ENCODE results near the gene PYM1. TPM values are rescaled to one million over a fixed set of nuclear protein-coding genes. Genes with fewer than 3 reads are reported as not detected.

The PYM1 gene
- total RNA-seq, 2 donors from 2014 or later: 89.0 to 94.5 TPM

DNA sequence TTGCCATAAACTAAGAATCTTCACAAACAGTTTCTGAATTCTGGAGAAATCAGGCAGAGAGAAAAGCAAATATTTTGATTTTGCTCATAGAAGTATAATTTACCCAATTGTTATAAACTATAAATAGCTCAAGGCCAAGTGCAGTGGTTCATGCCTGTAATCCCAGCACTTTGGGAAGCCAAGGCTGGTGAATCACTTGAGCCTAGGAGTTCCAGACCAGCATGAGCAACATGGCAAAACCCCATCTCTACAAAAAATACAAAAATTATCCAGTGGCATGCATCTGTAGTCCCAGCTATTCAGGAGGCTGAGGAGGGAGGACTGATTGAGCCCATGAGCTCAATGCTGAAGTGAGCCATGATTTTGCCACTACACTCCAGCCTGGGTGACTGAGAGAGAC, 65.4 kb downstream of the PYM1 start:
- no peak for DNase-seq (ENCODE audit: low spot score)
- intact Hi-C loops (cut with DNase I): no loop called here
- Histone ChIP-seq H3K4me3 (no peak overlapping the region), H3K27ac (no peak overlapping the region), H3K9me3 (no peaks in the 10 kb centered on the region), H3K36me3 (no peaks in the 10 kb centered on the region), H3K4me1 (replicated peaks) (no peaks in the 10 kb centered on the region), H3K27me3 (replicated peaks; ENCODE audit: insufficient read depth) (no peaks in the 10 kb centered on the region)
- TF ChIP-seq, protein P1, sequence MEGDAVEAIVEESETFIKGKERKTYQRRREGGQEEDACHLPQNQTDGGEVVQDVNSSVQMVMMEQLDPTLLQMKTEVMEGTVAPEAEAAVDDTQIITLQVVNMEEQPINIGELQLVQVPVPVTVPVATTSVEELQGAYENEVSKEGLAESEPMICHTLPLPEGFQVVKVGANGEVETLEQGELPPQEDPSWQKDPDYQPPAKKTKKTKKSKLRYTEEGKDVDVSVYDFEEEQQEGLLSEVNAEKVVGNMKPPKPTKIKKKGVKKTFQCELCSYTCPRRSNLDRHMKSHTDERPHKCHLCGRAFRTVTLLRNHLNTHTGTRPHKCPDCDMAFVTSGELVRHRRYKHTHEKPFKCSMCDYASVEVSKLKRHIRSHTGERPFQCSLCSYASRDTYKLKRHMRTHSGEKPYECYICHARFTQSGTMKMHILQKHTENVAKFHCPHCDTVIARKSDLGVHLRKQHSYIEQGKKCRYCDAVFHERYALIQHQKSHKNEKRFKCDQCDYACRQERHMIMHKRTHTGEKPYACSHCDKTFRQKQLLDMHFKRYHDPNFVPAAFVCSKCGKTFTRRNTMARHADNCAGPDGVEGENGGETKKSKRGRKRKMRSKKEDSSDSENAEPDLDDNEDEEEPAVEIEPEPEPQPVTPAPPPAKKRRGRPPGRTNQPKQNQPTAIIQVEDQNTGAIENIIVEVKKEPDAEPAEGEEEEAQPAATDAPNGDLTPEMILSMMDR (IDR thresholded peaks at IDR 0.05): no peak

DNA sequence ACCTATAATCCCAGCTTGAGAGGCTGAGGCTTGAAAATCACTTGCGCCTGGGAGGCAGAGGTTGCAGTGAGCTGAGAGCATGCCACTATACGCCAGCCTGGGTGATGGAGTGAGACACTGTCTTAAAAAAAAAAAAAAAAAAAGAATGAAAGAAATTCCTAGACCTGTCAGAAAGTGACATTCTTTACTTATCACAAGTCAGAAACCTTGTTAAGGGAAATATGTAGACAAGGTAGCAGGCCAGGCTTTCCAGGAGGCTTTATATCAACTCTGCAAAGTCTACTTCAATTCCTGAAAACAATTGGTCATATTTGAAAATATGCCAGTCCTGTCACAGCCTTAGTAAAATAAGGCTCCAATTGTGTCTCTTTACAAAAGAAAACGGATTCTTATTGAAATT, 65.8 kb downstream of the PYM1 start:
- Histone ChIP-seq H3K27ac (no peak overlapping the region), H3K4me1 (replicated peaks) (no peaks in the 10 kb centered on the region), H3K4me3 (no peak overlapping the region), H3K27me3 (replicated peaks; ENCODE audit: insufficient read depth) (no peaks in the 10 kb centered on the region), H3K36me3 (no peaks in the 10 kb centered on the region), H3K9me3 (no peaks in the 10 kb centered on the region)
- TF ChIP-seq, protein P1 (IDR thresholded peaks at IDR 0.05): no peak
- no peak for TF ChIP-seq POLR2A (IDR thresholded peaks at IDR 0.05)
- no peak for TF ChIP-seq POLR2AphosphoS5 (IDR thresholded peaks at IDR 0.05)
- no peak for DNase-seq (ENCODE audit: low spot score)
- intact Hi-C loops (cut with DNase I): no loop called here
- 80% methylated on average over 3 of the region's 3 CpGs for WGBS

DNA sequence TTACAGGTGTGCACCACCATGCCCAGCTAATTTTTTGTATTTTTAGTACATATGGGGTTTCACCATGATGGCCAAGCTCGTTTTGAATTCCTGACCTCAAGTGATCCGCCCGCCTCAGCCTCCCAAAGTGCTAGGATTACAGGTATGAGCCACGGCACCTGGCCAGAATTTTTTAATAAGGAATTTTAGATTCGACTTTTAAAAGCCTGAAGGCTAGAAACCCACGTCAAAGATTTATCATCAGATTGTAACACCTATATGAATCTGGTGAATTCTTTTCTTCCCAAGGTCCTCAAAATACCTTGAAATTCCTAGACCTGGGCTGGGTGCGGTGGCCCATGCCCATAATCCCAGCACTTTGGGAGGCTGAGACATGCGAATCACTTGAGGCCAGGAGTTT, 66.3 kb downstream of the PYM1 start:
- intact Hi-C loops (cut with DNase I): no loop called here
- TF ChIP-seq, protein P1 (IDR thresholded peaks at IDR 0.05): no peak
- TF ChIP-seq POLR2AphosphoS5 (IDR thresholded peaks at IDR 0.05) (no peak), POLR2A (IDR thresholded peaks at IDR 0.05) (no peak)
- 92% methylated on average over 8 of the region's 8 CpGs for WGBS

DNA sequence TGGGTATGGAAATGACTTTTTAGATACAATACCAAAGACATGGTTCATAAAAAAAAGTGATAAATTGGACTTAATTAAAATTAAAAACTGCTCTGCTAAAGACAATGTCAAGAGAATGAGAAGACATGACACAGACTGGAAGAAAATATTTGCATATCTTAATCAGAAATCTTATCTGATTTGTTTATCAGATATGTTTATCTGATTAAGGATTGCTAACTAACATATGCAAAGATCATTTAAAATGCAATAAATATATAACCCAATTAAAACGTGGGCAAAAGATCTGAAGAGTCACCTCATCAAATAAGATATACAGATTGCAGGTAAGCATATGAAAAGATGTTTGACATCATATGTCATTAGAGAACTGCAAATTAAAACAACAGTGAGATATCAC, 75.0 kb downstream of the PYM1 start:
- H3K9me3 ChIP-seq: no peaks in the 10 kb centered on the region
- no peak overlapping the region for H3K4me3 ChIP-seq
- no peak overlapping the region for H3K27ac ChIP-seq
- DNase-seq (ENCODE audit: low spot score): no peak
- intact Hi-C loops (cut with DNase I): no loop called here
- no peaks in the 10 kb centered on the region for H3K27me3 ChIP-seq (replicated peaks; ENCODE audit: insufficient read depth)
- TF ChIP-seq POLR2A (IDR thresholded peaks at IDR 0.05) (no peak), POLR2AphosphoS5 (IDR thresholded peaks at IDR 0.05) (no peak)
- TF ChIP-seq, protein P1 (IDR thresholded peaks at IDR 0.05): no peak
- H3K36me3 ChIP-seq: no peaks in the 10 kb centered on the region
- H3K4me1 ChIP-seq (replicated peaks): no peaks in the 10 kb centered on the region
- 21% methylated on average over 1 of the region's 1 CpG for WGBS

More for the DNA sequence above, 66.3 kb downstream of the PYM1 start:
- DNase-seq (ENCODE audit: low spot score): no peak
- Histone ChIP-seq H3K36me3 (no peaks in the 10 kb centered on the region), H3K4me1 (replicated peaks) (no peaks in the 10 kb centered on the region), H3K27ac (no peak overlapping the region), H3K27me3 (replicated peaks; ENCODE audit: insufficient read depth) (no peaks in the 10 kb centered on the region), H3K4me3 (no peak overlapping the region), H3K9me3 (no peaks in the 10 kb centered on the region)

Other genes with a start within 250 kb of the PYM1 start
- gene ITGA7, start 220.0 kb downstream of the PYM1 start, total RNA-seq: 10 to 100 TPM; 17.4 to 37.0 TPM
- gene BLOC1S1, start 211.8 kb downstream of the PYM1 start, total RNA-seq: 100 to 1,000 TPM; 151 to 240 TPM
- 10 to 100 TPM in 1 of 2 donors, 1 to 10 TPM in 1; 5.7 to 12.6 TPM for gene RDH5, start 207.5 kb downstream of the PYM1 start, total RNA-seq
- 100 to 1,000 TPM; 485 to 585 TPM for gene CD63, start 198.9 kb downstream of the PYM1 start, total RNA-seq
- 10 to 100 TPM in 1 of 2 donors, 1 to 10 TPM in 1; 4.1 to 10.3 TPM for gene GDF11, start 184.8 kb downstream of the PYM1 start, total RNA-seq
- gene SARNP, start 110.2 kb downstream of the PYM1 start, total RNA-seq: 10 to 100 TPM; 65.9 to 75.9 TPM
- gene ORMDL2, start 109.9 kb downstream of the PYM1 start, total RNA-seq: 10 to 100 TPM; 23.1 to 29.3 TPM
- 10 to 100 TPM; 58.0 to 79.6 TPM for gene DNAJC14, start 98.3 kb downstream of the PYM1 start, total RNA-seq
- 1 to 10 TPM in 1 of 2 donors, under 1 TPM in 1; 0.46 to 2.6 TPM for gene MMP19, start 85.0 kb downstream of the PYM1 start, total RNA-seq
- 100 to 1,000 TPM in 1 of 2 donors, 10 to 100 TPM in 1; 74.9 to 161 TPM for gene DGKA, start 3.3 kb upstream of the PYM1 start, total RNA-seq
- gene PMEL, start 38.1 kb upstream of the PYM1 start, total RNA-seq: 1 to 10 TPM in 1 of 2 donors, under 1 TPM in 1; 0.18 to 8.6 TPM
- gene CDK2, start 38.9 kb upstream of the PYM1 start, total RNA-seq: 10 to 100 TPM; 24.3 to 28.2 TPM
- 100 to 1,000 TPM in 1 of 2 donors, 10 to 100 TPM in 1; 82.5 to 191 TPM for gene RAB5B, start 46.2 kb upstream of the PYM1 start, total RNA-seq
- 10 to 100 TPM; 23.6 to 49.6 TPM for gene SUOX, start 69.4 kb upstream of the PYM1 start, total RNA-seq
- gene IKZF4, start 93.1 kb upstream of the PYM1 start, total RNA-seq: 1 to 10 TPM; 2.2 to 6.2 TPM
- gene RPS26, start 114.0 kb upstream of the PYM1 start, total RNA-seq: 1,000 to 10,000 TPM in 1 of 2 donors, 100 to 1,000 TPM in 1; 284 to 1,659 TPM
- gene ERBB3, start 152.3 kb upstream of the PYM1 start, total RNA-seq: 100 to 1,000 TPM in 1 of 2 donors, 10 to 100 TPM in 1; 77.3 to 117 TPM
- gene PA2G4, start 176.7 kb upstream of the PYM1 start, total RNA-seq: 10 to 100 TPM; 75.0 to 93.3 TPM
- 1,000 to 10,000 TPM; 2,549 to 4,385 TPM for gene RPL41, start 188.7 kb upstream of the PYM1 start, total RNA-seq
- 1 to 10 TPM; 4.6 to 9.1 TPM for gene ZC3H10, start 190.4 kb upstream of the PYM1 start, total RNA-seq
- gene ESYT1, start 200.4 kb upstream of the PYM1 start, total RNA-seq: 100 to 1,000 TPM in 1 of 2 donors, 10 to 100 TPM in 1; 66.8 to 167 TPM
- gene MYL6B, start 224.7 kb upstream of the PYM1 start, total RNA-seq: 100 to 1,000 TPM in 1 of 2 donors, 10 to 100 TPM in 1; 66.4 to 203 TPM
- 1,000 to 10,000 TPM; 1,587 to 1,792 TPM for gene MYL6, start 230.5 kb upstream of the PYM1 start, total RNA-seq